Measurements from ENCODE around the gene PKIG.
A peak's percentile ranks its signal among the peaks of the same experiment; 100 is the strongest.

PKIG gene

GRCh38 chr20:44597516-44597915 is 15.1 kb downstream of the PKIG start:
- no peak for DNase-seq

- DNase-seq: no peak
Measured at GRCh38 chr20:44597930-44598329, 15.6 kb downstream of the PKIG start.

GRCh38 chr20:44598423-44599305 is 16.3 kb downstream of the PKIG start:
- DNase-seq: no peak

GRCh38 chr20:44599715-44600114 is 17.3 kb downstream of the PKIG start:
- DNase-seq: no peak

- DNase-seq: no peak
Measured at GRCh38 chr20:44600301-44600700, 17.9 kb downstream of the PKIG start.

- DNase-seq: no peak
Measured at GRCh38 chr20:44600758-44601201, 18.4 kb downstream of the PKIG start.

GRCh38 chr20:44601236-44601671 is 18.9 kb downstream of the PKIG start:
- no peak for DNase-seq

- DNase-seq: no peak
Measured at GRCh38 chr20:44601801-44602204, 19.4 kb downstream of the PKIG start.

GRCh38 chr20:44603327-44603726 is 20.9 kb downstream of the PKIG start:
- DNase-seq: no peak

GRCh38 chr20:44606725-44607441 is 24.5 kb downstream of the PKIG start:
- DNase-seq: no peak

GRCh38 chr20:44609006-44609515 is 26.7 kb downstream of the PKIG start:
- DNase-seq: no peak

GRCh38 chr20:44609516-44610312 is 27.3 kb downstream of the PKIG start:
- DNase-seq: peak; percentile 84

- peak; percentile 45 for DNase-seq
Measured at GRCh38 chr20:44610313-44610962, 28.1 kb downstream of the PKIG start.

- DNase-seq: no peak
Measured at GRCh38 chr20:44613575-44613974, 31.2 kb downstream of the PKIG start.

GRCh38 chr20:44614525-44614924 is 32.1 kb downstream of the PKIG start:
- no peak for DNase-seq

GRCh38 chr20:44615169-44615791 is 32.9 kb downstream of the PKIG start:
- no peak for DNase-seq

GRCh38 chr20:44615876-44616603 is 33.7 kb downstream of the PKIG start:
- no peak for DNase-seq

- no peak for DNase-seq
Measured at GRCh38 chr20:44616604-44616964, 34.2 kb downstream of the PKIG start.

- peak; percentile 42 for DNase-seq
Measured at GRCh38 chr20:44618318-44618731, 35.9 kb downstream of the PKIG start.

- DNase-seq: no peak
Measured at GRCh38 chr20:44619294-44619693, 36.9 kb downstream of the PKIG start.

- DNase-seq: no peak
Measured at GRCh38 chr20:44620030-44620429, 37.7 kb downstream of the PKIG start.
